Measurements from ENCODE around the gene OMP.

OMP gene

DNA sequence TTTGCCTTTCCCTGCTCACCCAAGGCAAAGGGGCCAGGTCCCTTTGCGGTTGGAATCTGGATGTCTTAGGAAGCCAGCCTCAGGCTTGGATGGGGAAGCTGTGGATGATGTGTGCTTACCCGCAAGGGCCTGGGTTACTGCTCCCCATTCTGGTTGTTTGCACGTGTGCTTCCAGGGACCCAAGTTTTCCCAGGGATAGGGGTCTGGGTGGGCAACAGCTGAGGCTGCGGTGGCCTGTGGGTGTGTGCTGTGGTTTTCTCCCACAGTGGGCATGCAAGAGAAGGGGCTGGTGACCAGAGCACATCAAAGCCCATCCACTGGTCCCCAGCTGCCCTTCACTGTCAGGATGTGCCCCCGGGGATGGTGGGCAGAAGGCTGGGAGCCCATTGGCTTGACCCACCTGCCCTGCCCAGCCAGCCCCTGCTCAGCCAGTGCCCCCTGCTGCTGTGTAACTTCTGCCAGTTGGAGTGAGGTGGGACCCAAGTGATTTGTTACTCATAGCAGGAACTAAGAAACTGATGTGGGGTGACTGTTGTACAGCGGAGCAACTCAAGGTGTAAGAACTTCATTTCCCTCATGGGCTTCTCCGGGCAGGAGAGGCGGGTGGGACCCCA, 32.6 kb upstream of the OMP start:
- DNase-seq: no peak

DNA sequence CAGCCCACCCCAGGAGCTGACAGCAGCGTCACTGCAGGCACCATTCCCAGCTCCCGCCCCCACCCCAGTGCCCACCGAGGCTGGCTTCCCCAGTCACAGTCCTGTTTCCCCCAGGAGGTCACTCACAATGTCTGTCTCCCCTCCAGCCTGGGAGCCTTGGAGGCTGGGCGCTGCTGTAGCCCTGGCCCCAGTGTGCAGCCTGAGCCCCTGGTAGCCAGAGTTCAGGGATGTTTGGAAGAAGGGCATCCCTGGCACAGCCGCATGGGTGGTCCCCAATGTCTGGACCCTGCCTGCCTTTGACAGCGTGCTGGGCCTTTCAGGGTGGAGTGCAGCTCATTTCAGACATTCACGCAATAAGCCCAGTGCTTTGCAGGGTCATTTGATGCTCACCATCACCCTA, 31.6 kb upstream of the OMP start:
- no peak for DNase-seq

GRCh38 chr11:77071671-77072605, 30.7 kb upstream of the OMP start:
- peak; percentile 45 for DNase-seq

DNA sequence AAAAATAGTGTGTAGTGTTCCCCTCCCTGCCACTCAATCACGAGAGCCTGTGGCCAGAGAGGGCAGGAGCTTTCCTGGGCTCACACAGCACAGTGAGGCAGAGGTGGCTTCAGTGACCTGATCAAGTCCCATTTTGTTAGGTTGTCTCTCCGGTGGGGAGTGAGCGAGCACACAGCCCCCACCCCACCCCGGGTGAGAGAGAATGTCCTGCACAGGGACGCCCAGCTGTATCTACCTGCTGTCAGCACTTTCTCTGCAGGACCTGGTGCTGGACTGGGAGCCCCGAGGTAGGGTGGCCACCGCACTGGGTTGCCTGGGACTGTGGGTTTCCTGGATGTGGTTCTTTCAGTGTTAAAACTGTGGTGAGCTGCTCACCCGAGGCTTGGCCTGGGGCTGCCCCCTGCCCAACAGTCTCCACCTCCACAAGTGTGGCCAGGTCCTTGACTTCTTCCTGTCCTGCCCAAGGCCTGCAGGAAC, 29.8 kb upstream of the OMP start:
- DNase-seq: no peak

- DNase-seq: no peak
Observed at GRCh38 chr11:77073328-77074001, 29.2 kb upstream of the OMP start.

- no peak for DNase-seq
Observed at GRCh38 chr11:77074205-77074604, 28.4 kb upstream of the OMP start.

GRCh38 chr11:77074626-77075221, 27.9 kb upstream of the OMP start:
- no peak for DNase-seq

GRCh38 chr11:77075425-77075905, 27.2 kb upstream of the OMP start:
- DNase-seq: no peak

- no peak for DNase-seq
Observed at GRCh38 chr11:77079666-77080065, 23.0 kb upstream of the OMP start.

- DNase-seq: no peak
Observed at GRCh38 chr11:77080643-77081210, 21.9 kb upstream of the OMP start.

DNA sequence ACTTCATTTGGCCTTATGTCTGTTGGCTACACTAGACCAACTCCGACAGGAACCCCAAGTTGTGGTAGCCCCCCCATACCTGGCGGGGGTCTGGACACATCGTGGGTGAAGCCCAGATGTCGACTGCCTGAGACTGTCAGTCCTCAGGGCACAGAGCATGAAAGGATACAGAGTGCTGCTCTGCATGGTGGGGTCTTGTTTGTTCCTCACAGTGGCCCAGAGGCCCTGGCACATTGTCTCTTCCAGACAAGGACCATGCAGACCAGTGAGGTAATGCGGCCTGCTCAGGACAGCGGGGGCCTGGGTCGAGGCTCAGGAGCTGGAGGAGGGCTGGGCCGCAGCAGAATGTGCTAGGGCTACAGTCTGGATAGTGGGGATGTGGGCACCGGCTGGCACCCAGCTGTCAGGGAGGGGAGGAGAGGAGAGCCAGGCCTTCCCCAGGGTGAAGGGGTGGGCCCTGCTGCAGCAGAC, 21.2 kb upstream of the OMP start:
- no peak for DNase-seq

DNA sequence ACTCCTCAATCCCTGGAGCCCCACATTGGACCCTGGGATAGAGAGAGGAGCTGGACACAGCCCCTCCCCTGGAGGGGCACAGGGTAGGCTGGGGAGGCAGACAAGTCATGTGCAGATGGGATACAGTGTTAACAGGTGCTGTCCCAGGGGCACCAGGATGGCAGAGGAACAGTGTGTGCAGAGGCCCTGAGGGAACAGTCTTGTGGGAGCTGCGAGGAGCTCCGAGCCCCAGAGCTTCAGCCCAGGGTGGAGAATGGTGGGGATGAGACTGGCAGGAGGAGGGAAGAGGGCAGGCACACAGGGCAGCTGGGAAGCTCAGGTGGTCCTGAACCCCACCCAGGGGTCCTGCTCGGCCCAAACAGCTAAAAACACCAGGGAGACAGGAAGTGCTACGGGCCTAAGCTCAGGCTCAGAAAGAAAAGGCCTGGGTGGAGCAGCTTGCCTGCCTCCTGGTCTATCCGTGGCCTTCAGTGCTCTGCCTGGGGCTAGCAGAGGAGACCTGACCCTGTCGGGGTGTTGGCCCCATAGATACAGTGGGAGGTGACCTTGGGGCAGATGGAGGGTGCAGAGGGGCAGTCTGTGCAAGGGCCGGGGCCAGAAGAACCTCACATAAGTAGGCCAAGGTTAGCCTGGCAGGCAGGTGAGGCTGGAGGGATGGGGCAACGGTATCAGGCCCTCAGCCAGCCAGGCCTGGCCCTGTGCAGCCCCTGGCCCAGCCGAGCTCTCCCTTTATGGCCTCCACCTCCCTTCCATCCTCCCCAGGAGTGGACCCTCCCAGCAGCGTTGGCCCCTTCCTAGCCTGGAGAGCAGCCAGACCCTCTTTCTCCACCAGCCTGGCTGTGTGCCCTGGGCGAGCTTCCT, 20.4 kb upstream of the OMP start:
- no peak for DNase-seq

DNA sequence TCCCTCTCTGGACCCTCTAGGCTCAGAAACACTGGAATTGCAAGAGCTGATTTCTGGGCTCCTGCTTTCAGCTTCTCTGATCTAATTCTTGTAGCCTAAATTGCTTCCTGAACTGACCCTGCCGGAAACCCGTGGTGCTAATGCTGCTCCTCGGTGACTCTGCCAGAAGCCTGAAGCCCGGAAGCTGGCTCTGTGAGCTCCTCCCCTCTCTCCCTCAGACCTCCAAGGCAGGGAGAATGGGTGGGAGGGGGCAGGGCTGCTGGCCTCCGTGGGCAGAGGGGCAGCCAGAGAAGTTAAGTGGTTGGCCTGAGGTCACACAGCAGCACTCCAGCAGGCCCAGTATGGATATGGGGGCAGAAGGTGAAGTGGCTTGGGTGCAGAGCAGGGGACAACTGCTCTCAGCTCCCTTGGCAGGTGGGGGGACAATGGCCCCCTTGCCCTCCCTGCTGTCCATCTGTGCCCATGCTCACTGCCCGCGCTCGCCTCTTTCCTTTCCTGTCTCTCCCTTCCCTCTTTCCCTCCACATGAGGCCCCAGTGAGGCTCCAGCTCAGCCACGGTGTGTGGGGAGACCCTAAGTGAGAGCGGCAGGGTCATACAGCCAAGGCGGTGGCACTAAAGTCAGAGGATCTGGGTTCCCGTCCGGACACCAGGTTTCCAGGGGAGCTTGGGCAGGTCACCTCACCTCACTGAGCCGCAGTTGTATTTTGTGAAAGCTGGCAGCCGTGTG, 19.6 kb upstream of the OMP start:
- DNase-seq: peak; percentile 18

GRCh38 chr11:77083566-77084245, 18.9 kb upstream of the OMP start:
- no peak for DNase-seq

GRCh38 chr11:77084581-77085191, 18.0 kb upstream of the OMP start:
- DNase-seq: no peak

GRCh38 chr11:77085652-77086051, 17.0 kb upstream of the OMP start:
- DNase-seq: no peak

- no peak for DNase-seq
Observed at GRCh38 chr11:77086521-77087472, 15.8 kb upstream of the OMP start.

DNA sequence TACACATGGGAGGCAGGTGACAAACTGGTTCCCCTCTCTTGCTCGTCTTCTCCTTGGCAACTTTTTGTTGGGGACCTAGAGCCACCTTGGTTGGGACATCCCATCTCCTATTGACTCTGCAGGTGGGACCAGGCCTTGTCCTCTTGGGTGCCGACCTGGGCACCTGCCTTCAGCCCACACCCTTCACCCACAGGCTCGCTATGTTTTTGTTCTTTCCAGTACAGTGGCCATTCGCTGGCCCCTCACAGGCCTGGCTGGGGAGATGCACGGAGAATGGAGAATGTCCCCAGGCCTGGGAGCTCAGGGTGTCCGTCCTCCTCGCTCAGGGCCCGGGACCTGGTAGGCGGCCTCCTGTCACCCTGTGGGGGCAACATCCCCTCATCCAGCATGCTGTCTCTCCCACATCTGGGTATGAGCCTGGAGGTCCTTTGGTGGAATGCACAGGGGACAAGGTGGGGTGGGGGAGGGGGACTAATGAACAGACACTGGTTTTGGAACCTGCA, 14.9 kb upstream of the OMP start:
- no peak for DNase-seq
